H9 (cell line): ENCODE results near the gene ARG1. TPM values are rescaled to one million over a fixed set of nuclear protein-coding genes. Genes with fewer than 3 reads are reported as not detected.

ENCODE experiments used
- DNase-seq: peaks from one replicate; pipeline ENCODE4 v3.0.0-alpha.2; 2017
- H2AFZ ChIP-seq: one replicate; pipeline ENCODE4 v1.6.1; 2013; ENCODE audit warnings: mild to moderate bottlenecking, low read length, control low read depth, moderate library complexity
- H2AK5ac ChIP-seq: 2 replicates; pipeline ENCODE4 v1.6.1; 2013; ENCODE audit warnings: low read length, control low read depth, mixed read lengths; ENCODE audit not compliant: insufficient read length
- H2BK120ac ChIP-seq: one replicate; pipeline ENCODE4 v1.6.1; 2013; ENCODE audit warnings: low read depth, mild to moderate bottlenecking, low read length, control low read depth, inconsistent platforms; ENCODE audit not compliant: poor library complexity, severe bottlenecking
- H2BK12ac ChIP-seq: 2 replicates; pipeline ENCODE4 v1.6.1; 2013; ENCODE audit warnings: low read length, control low read depth, mixed read lengths, low read depth; ENCODE audit not compliant: insufficient read length
- H2BK15ac ChIP-seq: 2 replicates; pipeline ENCODE4 v1.6.1; 2013; ENCODE audit warnings: low read depth, low read length, control low read depth
- H2BK20ac ChIP-seq: one replicate; pipeline ENCODE4 v1.6.1; 2013; ENCODE audit warnings: low read depth, mild to moderate bottlenecking, low read length, control low read depth, inconsistent platforms; ENCODE audit not compliant: poor library complexity, severe bottlenecking
- H2BK5ac ChIP-seq: 2 replicates; pipeline ENCODE4 v1.6.1; 2013; ENCODE audit warnings: low read length, control low read depth, mixed read lengths; ENCODE audit not compliant: insufficient read length
- H3K14ac ChIP-seq: 2 replicates; pipeline ENCODE4 v1.6.1; 2013; ENCODE audit warnings: low read length, control low read depth; ENCODE audit not compliant: insufficient read depth
- H3K18ac ChIP-seq: 2 replicates; pipeline ENCODE4 v1.6.1; 2013; ENCODE audit warnings: low read depth, mild to moderate bottlenecking, mixed read lengths, low read length, control low read depth; ENCODE audit not compliant: insufficient read length
- H3K23ac ChIP-seq: 2 replicates; pipeline ENCODE4 v1.6.1; 2013; ENCODE audit warnings: low read length, control low read depth, mixed read lengths, low read depth; ENCODE audit not compliant: insufficient read length
- H3K23me2 ChIP-seq: 2 replicates; pipeline ENCODE4 v1.6.1; 2013; ENCODE audit warnings: low read depth, mild to moderate bottlenecking, mixed read lengths, low read length, control low read depth; ENCODE audit not compliant: insufficient read length, poor library complexity, severe bottlenecking
- H3K27ac ChIP-seq: 2 replicates; pipeline ENCODE4 v1.5.1; 2013; ENCODE audit warnings: low read length, control low read depth, mixed read lengths, low read depth; ENCODE audit not compliant: insufficient read length
- H3K27me3 ChIP-seq: 2 replicates; pipeline ENCODE4 v1.6.1; 2013; ENCODE audit warnings: low read length, control low read depth, inconsistent platforms; ENCODE audit not compliant: insufficient read depth
- H3K4ac ChIP-seq: 2 replicates; pipeline ENCODE4 v1.6.1; 2013; ENCODE audit warnings: low read depth, mild to moderate bottlenecking, control low read depth, inconsistent platforms, low read length, moderate library complexity
- H3K4me1 ChIP-seq: 2 replicates; pipeline ENCODE4 v1.6.1; 2013; ENCODE audit warnings: low read length, control low read depth, inconsistent platforms; ENCODE audit not compliant: insufficient read depth
- H3K4me2 ChIP-seq: 2 replicates; pipeline ENCODE4 v1.6.1; 2013; ENCODE audit warnings: low read length, control low read depth, mixed read lengths; ENCODE audit not compliant: insufficient read length, insufficient read depth
- H3K56ac ChIP-seq: 2 replicates; pipeline ENCODE4 v1.6.1; 2013; ENCODE audit warnings: low read depth, mild to moderate bottlenecking, mixed read lengths, low read length, control low read depth; ENCODE audit not compliant: insufficient read length
- H3K79me1 ChIP-seq: 2 replicates; pipeline ENCODE4 v1.6.1; 2013; ENCODE audit warnings: low read depth, mild to moderate bottlenecking, moderate library complexity, low read length, control low read depth, inconsistent platforms; ENCODE audit not compliant: insufficient read depth, poor library complexity, severe bottlenecking
- H3K79me2 ChIP-seq: 2 replicates; pipeline ENCODE4 v1.6.1; 2013; ENCODE audit warnings: low read length, control low read depth, inconsistent platforms; ENCODE audit not compliant: insufficient read depth
- H3K9ac ChIP-seq: 2 replicates; pipeline ENCODE4 v1.6.1; 2013; ENCODE audit warnings: low read length, control low read depth, mixed read lengths; ENCODE audit not compliant: insufficient read length; ENCODE audit errors: extremely low read depth
- H3K9me3 ChIP-seq: one replicate; pipeline ENCODE4 v1.6.1; 2013; ENCODE audit warnings: low read depth, low read length, inconsistent platforms; ENCODE audit not compliant: control insufficient read depth
- H3T11ph ChIP-seq: one replicate; pipeline ENCODE4 v1.6.1; 2013; ENCODE audit warnings: mild to moderate bottlenecking, low read length, control low read depth, inconsistent platforms
- H4K20me1 ChIP-seq: one replicate; pipeline ENCODE4 v1.6.1; 2013; ENCODE audit not compliant: control insufficient read depth, insufficient read length, insufficient read depth
- H4K5ac ChIP-seq: 2 replicates; pipeline ENCODE4 v1.6.1; 2013; ENCODE audit warnings: low read depth, mild to moderate bottlenecking, mixed read lengths, low read length, control low read depth; ENCODE audit not compliant: insufficient read length
- H4K8ac ChIP-seq: replicated peaks from 2 replicates; pipeline ENCODE4 v1.6.1; 2013; ENCODE audit warnings: low read length, control low read depth, mixed read lengths, low read depth; ENCODE audit not compliant: insufficient read length
- H4K91ac ChIP-seq: 2 replicates; pipeline ENCODE4 v1.6.1; 2013; ENCODE audit warnings: low read depth, mild to moderate bottlenecking, moderate library complexity, mixed read lengths, low read length, control low read depth; ENCODE audit not compliant: insufficient read length
- H3K27ac Mint-ChIP-seq, 3 experiments: 2 replicates in 2 of 3; 3 replicates in 1 of 3; pipeline ENCODE4 v1.8.0; 2020 to 2021; ENCODE audit warnings: mixed read lengths in 3 of 3, mild to moderate bottlenecking in 1 of 3, moderate library complexity in 1 of 3
- H3K27me3 Mint-ChIP-seq: 2 replicates; pipeline ENCODE4 v1.8.0; 2021; ENCODE audit warnings: low read depth, mild to moderate bottlenecking, moderate library complexity, mixed read lengths
- H3K36me3 Mint-ChIP-seq, 3 experiments: 2 replicates in 2 of 3; 3 replicates in 1 of 3; pipeline ENCODE4 v1.8.0; 2020 to 2021; ENCODE audit warnings: low read depth in 3 of 3, mixed read lengths in 3 of 3; ENCODE audit not compliant: insufficient read depth in 1 of 3
- H3K4me1 Mint-ChIP-seq, 2 experiments: 2 replicates each; pipeline ENCODE4 v1.8.0; 2020; ENCODE audit warnings: mixed read lengths in 2 of 2
- H3K4me3 Mint-ChIP-seq, 2 experiments: 2 replicates in 1 of 2; 3 replicates in 1 of 2; pipeline ENCODE4 v1.8.0; 2020 to 2021; ENCODE audit warnings: mild to moderate bottlenecking in 2 of 2, mixed read lengths in 2 of 2, moderate library complexity in 1 of 2
- H3K9me3 Mint-ChIP-seq, 2 experiments: 2 replicates in 1 of 2; 3 replicates in 1 of 2; pipeline ENCODE4 v1.8.0; 2020; ENCODE audit warnings: mild to moderate bottlenecking in 2 of 2, mixed read lengths in 2 of 2, moderate library complexity in 1 of 2
- WGBS: extraction: QIAGEN DNeasy Blood & Tissue Kit; methylation state at CpG from one replicate; pipeline ENCODE4 v1.1.7; 2013; ENCODE audit warnings: missing lambda C conversion rate, low lambda C conversion rate, mixed read lengths; ENCODE audit not compliant: insufficient read length; ENCODE audit errors: extremely low coverage; 5-methylcytosine and 5-hydroxymethylcytosine counted together
- total RNA-seq: library from RNA; stranded (reverse); gene quantifications from 2 replicates; pipeline ENCODE4 v1.2.1, GENCODE V29; 2021
- TF ChIP-seq, protein P1 (sequence below): fragments of 200-600 bp; sonication (generic); conservative IDR thresholded peaks from 3 replicates; pipeline ENCODE4 v1.8.0; 2021; ENCODE audit warnings: antibody characterized with exemption, mild to moderate bottlenecking

The ARG1 gene
- total RNA-seq, 1 experiment from 2014 or later = not detected

GRCh38 chr6:131565056-131565455 lies 8.0 kb upstream of the ARG1 start:
- Histone ChIP-seq H3K56ac (no peak overlapping the region), H2BK120ac (no peak overlapping the region), H2AK5ac (no peak overlapping the region), H3K27ac (no peak overlapping the region), H2BK12ac (no peak overlapping the region), H3K79me1 (no peaks in the 10 kb centered on the region), H3T11ph (no peak overlapping the region), H3K23ac (no peak overlapping the region), H3K9ac (no peak overlapping the region), H3K4me1 (no peaks in the 10 kb centered on the region), H2BK15ac (no peak overlapping the region), H4K91ac (no peak overlapping the region), H3K27me3 (no peaks in the 10 kb centered on the region), H2BK5ac (no peak overlapping the region), H4K8ac (no peak overlapping the region), H3K9me3 (no peaks in the 10 kb centered on the region), H4K20me1 (no peaks in the 10 kb centered on the region), H3K14ac (no peak overlapping the region), H2BK20ac (no peak overlapping the region), H3K4me2 (no peak overlapping the region), H4K5ac (no peak overlapping the region), H3K18ac (no peak overlapping the region), H3K4ac (no peak overlapping the region), H3K79me2 (no peaks in the 10 kb centered on the region), H2AFZ (no peak overlapping the region), H3K23me2 (peaks cover 2% of the 10 kb centered on the region)
- no peak overlapping the region for H3K4me3 Mint-ChIP-seq
- H3K27me3 Mint-ChIP-seq = no peaks in the 10 kb centered on the region
- no peaks in the 10 kb centered on the region; a peak in 1 of 5 replicates for H3K9me3 Mint-ChIP-seq
- no peaks in the 10 kb centered on the region for H3K36me3 Mint-ChIP-seq
- no peaks in the 10 kb centered on the region for H3K4me1 Mint-ChIP-seq
- no peak overlapping the region for H3K27ac Mint-ChIP-seq
- no peak for DNase-seq
- WGBS = no CpG with 5 or more reads among the region's 2 CpGs
- TF ChIP-seq, protein P1, sequence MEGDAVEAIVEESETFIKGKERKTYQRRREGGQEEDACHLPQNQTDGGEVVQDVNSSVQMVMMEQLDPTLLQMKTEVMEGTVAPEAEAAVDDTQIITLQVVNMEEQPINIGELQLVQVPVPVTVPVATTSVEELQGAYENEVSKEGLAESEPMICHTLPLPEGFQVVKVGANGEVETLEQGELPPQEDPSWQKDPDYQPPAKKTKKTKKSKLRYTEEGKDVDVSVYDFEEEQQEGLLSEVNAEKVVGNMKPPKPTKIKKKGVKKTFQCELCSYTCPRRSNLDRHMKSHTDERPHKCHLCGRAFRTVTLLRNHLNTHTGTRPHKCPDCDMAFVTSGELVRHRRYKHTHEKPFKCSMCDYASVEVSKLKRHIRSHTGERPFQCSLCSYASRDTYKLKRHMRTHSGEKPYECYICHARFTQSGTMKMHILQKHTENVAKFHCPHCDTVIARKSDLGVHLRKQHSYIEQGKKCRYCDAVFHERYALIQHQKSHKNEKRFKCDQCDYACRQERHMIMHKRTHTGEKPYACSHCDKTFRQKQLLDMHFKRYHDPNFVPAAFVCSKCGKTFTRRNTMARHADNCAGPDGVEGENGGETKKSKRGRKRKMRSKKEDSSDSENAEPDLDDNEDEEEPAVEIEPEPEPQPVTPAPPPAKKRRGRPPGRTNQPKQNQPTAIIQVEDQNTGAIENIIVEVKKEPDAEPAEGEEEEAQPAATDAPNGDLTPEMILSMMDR = no peak
